Activated CD4-positive, alpha-beta T cell treated with anti-CD3 and anti-CD28 coated beads for 36 hours (primary cell): Measurements from ENCODE around the gene ALPK1. TPM values are rescaled to one million over a fixed set of nuclear protein-coding genes. Genes with fewer than 3 reads are reported as not detected.
"Not testable (repeated sequence)": the region's sequence is repeated elsewhere in the genome, so short reads cannot be mapped to it uniquely, and the experiment has no call there.

ENCODE experiments used
- ATAC-seq: fragments of 200-7000 bp; cut with Tn5 transposase; one replicate; pipeline ENCODE4 v1.10.0; 2021; ENCODE audit warnings: mild to moderate bottlenecking, moderate library complexity
- CTCF ChIA-PET: fragments of 350-600 bp; sonication (Branson Sonifier 250); formaldehyde crosslinking; loops from one replicate; lab custom pipeline; 2021; ENCODE audit warnings: antibody characterized with exemption; lab: Charles Lee
- POLR2A ChIA-PET: fragments of 350-600 bp; sonication (Branson Sonifier 250); formaldehyde crosslinking; loops from one replicate; lab custom pipeline; 2021; ENCODE audit warnings: antibody characterized with exemption, inconsistent platforms; lab: Charles Lee
- DNase-seq: peaks from one replicate; pipeline ENCODE4 v3.0.0-alpha.2; 2020
- H3K27ac Mint-ChIP-seq: one replicate; pipeline ENCODE4 v1.8.0; 2021; ENCODE audit warnings: mixed read lengths
- H3K27me3 Mint-ChIP-seq: one replicate; pipeline ENCODE4 v1.8.0; 2021; ENCODE audit warnings: mixed read lengths
- H3K36me3 Mint-ChIP-seq: one replicate; pipeline ENCODE4 v1.8.0; 2021; ENCODE audit warnings: low read depth, mixed read lengths
- H3K4me1 Mint-ChIP-seq: one replicate; pipeline ENCODE4 v1.8.0; 2021; ENCODE audit warnings: mixed read lengths
- H3K4me3 Mint-ChIP-seq: one replicate; pipeline ENCODE4 v1.8.0; 2021; ENCODE audit warnings: mild to moderate bottlenecking, moderate library complexity, mixed read lengths
- H3K9me3 Mint-ChIP-seq: one replicate; pipeline ENCODE4 v1.8.0; 2021; ENCODE audit warnings: low read depth, mixed read lengths
- intact Hi-C, 2 experiments: fragments of 100-400 bp; cut with DNase I in 1 of 2; cut with micrococcal nuclease in 1 of 2; formaldehyde crosslinking; loops; one replicate each; pipeline versions ENCODE4 v1.14.2 to v1.15.1; 2022 to 2024; cut with DNase I, micrococcal nuclease
- total RNA-seq, 2 experiments: library from RNA; stranded (reverse); gene quantifications; one replicate each; pipeline ENCODE4 v1.2.3, GENCODE V29; 2021

The ALPK1 gene
- total RNA-seq, 2 experiments from 2014 or later, result 23.2 to 24.3 TPM

- Mint-ChIP-seq H3K27ac (peak overlapping the region; percentile 96), H3K36me3 (peaks cover 45% of the 10 kb centered on the region), H3K4me3 (peak overlapping the region; percentile 96), H3K4me1 (peaks cover 73% of the 10 kb centered on the region), H3K27me3 (no peaks in the 10 kb centered on the region), H3K9me3 (peaks cover 7% of the 10 kb centered on the region)
- CTCF ChIA-PET, result interaction anchor here (0.6 to 2.1 kb wide), 3 partner anchors 10 to 215 kb away, joined by 3 to 5 read pairs (median 4); no protein-coding TSS in a partner anchor
- DNase-seq (peak; percentile 43), ATAC-seq (no peak)
- POLR2A ChIA-PET, result interaction anchor here (1.5 kb wide), 1 partner anchor 11 kb away, joined by 7 read pairs; no protein-coding TSS in a partner anchor
- intact Hi-C loops, result loop anchor here (1.0 to 10.0 kb wide), 7 partner anchors 38 to 1480 kb away; partner anchors contain the start of genes FAM241A (in 2 of the 2), LARP7 (in 2 of the 2), ZGRF1 (in 2 of the 2) and AP1AR (in 1 of the 2)
These were observed 12.3 kb upstream of the ALPK1 start for GRCh38 chr4:112284662-112285411.

- peak overlapping the region; percentile 96 for H3K4me3 Mint-ChIP-seq
- peaks cover 60% of the 10 kb centered on the region for H3K4me1 Mint-ChIP-seq
- CTCF ChIA-PET, result interaction anchor here (0.9 to 2.5 kb wide), 7 partner anchors 10 to 54 kb away, joined by 3 to 12 read pairs (median 5); partner anchors contain the start of gene ALPK1
- H3K9me3 Mint-ChIP-seq, result peaks cover 4% of the 10 kb centered on the region
- peak overlapping the region; percentile 94 for H3K27ac Mint-ChIP-seq
- ATAC-seq (peak; percentile 9), DNase-seq (peak; percentile 38)
- peaks cover 29% of the 10 kb centered on the region for H3K36me3 Mint-ChIP-seq
- intact Hi-C loops, result loop anchor here (2.0 to 10.0 kb wide), 5 partner anchors 15 to 1477 kb away; partner anchors contain the start of genes AP1AR (in 1 of the 2), CAMK2D (in 1 of the 2), FAM241A (in 1 of the 2) and LARP7 (in 1 of the 2)
- POLR2A ChIA-PET, result interaction anchor here (0.8 to 2.6 kb wide), 3 partner anchors 10 to 24 kb away, joined by 3 to 25 read pairs (median 3); partner anchors contain the start of gene ALPK1
- H3K27me3 Mint-ChIP-seq, result no peaks in the 10 kb centered on the region
These were observed 9.7 kb upstream of the ALPK1 start for GRCh38 chr4:112287258-112287989.

GRCh38 chr4:112288455-112288854, 8.7 kb upstream of the ALPK1 start:
- DNase-seq, result no peak
- Mint-ChIP-seq H3K4me3 (peak overlapping the region; percentile 55), H3K27me3 (no peaks in the 10 kb centered on the region), H3K9me3 (no peaks in the 10 kb centered on the region), H3K4me1 (peaks cover 52% of the 10 kb centered on the region), H3K36me3 (peaks cover 20% of the 10 kb centered on the region), H3K27ac (peak overlapping the region; percentile 93)
- POLR2A ChIA-PET, result no interaction called here
- peak; percentile 11 for ATAC-seq
- CTCF ChIA-PET, result interaction anchor here (0.6 to 1.3 kb wide), 3 partner anchors 15 to 25 kb away, joined by 3 to 5 read pairs (median 3); no protein-coding TSS in a partner anchor
- intact Hi-C loops, result loop anchor here (1.0 to 10.0 kb wide), 6 partner anchors 9 to 1476 kb away; partner anchors contain the start of genes ALPK1 (in 1 of the 2), CAMK2D (in 1 of the 2), FAM241A (in 1 of the 2) and LARP7 (in 1 of the 2)

- intact Hi-C loops, result loop anchor here (5.0 to 10.0 kb wide), 3 partner anchors 142 to 1475 kb away; partner anchors contain the start of genes CAMK2D (in 1 of the 2), FAM241A (in 1 of the 2), LARP7 (in 1 of the 2) and ZGRF1 (in 1 of the 2)
- Mint-ChIP-seq H3K27me3 (no peaks in the 10 kb centered on the region), H3K9me3 (no peaks in the 10 kb centered on the region), H3K4me3 (peak overlapping the region; percentile 45), H3K4me1 (peaks cover 44% of the 10 kb centered on the region), H3K27ac (peak overlapping the region; percentile 93), H3K36me3 (peaks cover 13% of the 10 kb centered on the region)
- no peak for ATAC-seq
- DNase-seq, result no peak
- ChIA-PET CTCF (interaction anchor here (0.7 to 1.1 kb wide), 2 partner anchors 33 to 1943 kb away, joined by 3 read pairs; no protein-coding TSS in a partner anchor), POLR2A (no interaction called here)
These were observed 7.5 kb upstream of the ALPK1 start for GRCh38 chr4:112289407-112290253.

- DNase-seq (peak; percentile 70), ATAC-seq (peak; percentile 34)
- intact Hi-C loops, result no loop called here
- Mint-ChIP-seq H3K4me3 (no peak overlapping the region), H3K9me3 (no peaks in the 10 kb centered on the region), H3K4me1 (peaks cover 44% of the 10 kb centered on the region), H3K27me3 (no peaks in the 10 kb centered on the region), H3K36me3 (peaks cover 9% of the 10 kb centered on the region), H3K27ac (peak overlapping the region; percentile 93)
- CTCF ChIA-PET, result interaction anchor here (1.6 to 1.8 kb wide), 2 partner anchors 19 to 20 kb away, joined by 3 to 5 read pairs; no protein-coding TSS in a partner anchor
- POLR2A ChIA-PET, result no interaction called here
These were observed 6.8 kb upstream of the ALPK1 start for GRCh38 chr4:112290341-112290740.

- Mint-ChIP-seq H3K4me1 (peaks cover 24% of the 10 kb centered on the region), H3K9me3 (no peaks in the 10 kb centered on the region), H3K36me3 (peaks cover 2% of the 10 kb centered on the region), H3K27me3 (no peaks in the 10 kb centered on the region), H3K4me3 (no peak overlapping the region), H3K27ac (no peak overlapping the region)
- POLR2A ChIA-PET, result no interaction called here
- intact Hi-C loops, result no loop called here
- ATAC-seq (no peak), DNase-seq (no peak)
- CTCF ChIA-PET, result interaction anchor here (0.5 to 1.4 kb wide), 4 partner anchors 21 to 166 kb away, joined by 3 to 4 read pairs (median 4); no protein-coding TSS in a partner anchor
These were observed 2.6 kb downstream of the ALPK1 start for GRCh38 chr4:112299721-112300120.

- peak; percentile 25 for DNase-seq
- intact Hi-C loops, result loop anchor here in 1 of 2 experiments (2.0 kb wide), 1 partner anchor 16 kb away; no protein-coding TSS in a partner anchor
- CTCF ChIA-PET, result interaction anchor here (0.9 to 1.2 kb wide), 2 partner anchors 15 to 17 kb away, joined by 3 to 5 read pairs; partner anchors contain the start of gene TIFA
- Mint-ChIP-seq H3K27me3 (no peaks in the 10 kb centered on the region), H3K27ac (no peak overlapping the region), H3K4me3 (no peak overlapping the region), H3K4me1 (peaks cover 27% of the 10 kb centered on the region), H3K36me3 (peaks cover 2% of the 10 kb centered on the region), H3K9me3 (no peaks in the 10 kb centered on the region)
- POLR2A ChIA-PET, result no interaction called here
- ATAC-seq, result peak; percentile 85
These were observed 5.4 kb downstream of the ALPK1 start for GRCh38 chr4:112302320-112303274.

- H3K4me3 Mint-ChIP-seq, H3K27me3 Mint-ChIP-seq, ATAC-seq, H3K27ac Mint-ChIP-seq, intact Hi-C loops, H3K36me3 Mint-ChIP-seq, CTCF ChIA-PET, POLR2A ChIA-PET, DNase-seq, H3K9me3 Mint-ChIP-seq: not testable (repeated sequence)
- H3K4me1 Mint-ChIP-seq, result peaks cover 26% of the 10 kb centered on the region
These were observed 8.3 kb downstream of the ALPK1 start for GRCh38 chr4:112305477-112305876.

GRCh38 chr4:112309263-112309791, 12.2 kb downstream of the ALPK1 start:
- H3K27me3 Mint-ChIP-seq, ATAC-seq, H3K36me3 Mint-ChIP-seq, intact Hi-C loops, H3K9me3 Mint-ChIP-seq: not testable (repeated sequence)
- ChIA-PET CTCF (interaction anchor here (0.9 to 2.1 kb wide), 12 partner anchors 9 to 408 kb away, joined by 3 to 10 read pairs (median 4); no protein-coding TSS in a partner anchor), POLR2A (interaction anchor here (0.6 kb wide), 1 partner anchor 27 kb away, joined by 3 read pairs; no protein-coding TSS in a partner anchor)
- peak overlapping the region; percentile 55 for H3K27ac Mint-ChIP-seq
- peaks cover 28% of the 10 kb centered on the region for H3K4me1 Mint-ChIP-seq
- peak; percentile 63 for DNase-seq
- peak overlapping the region; percentile 50 for H3K4me3 Mint-ChIP-seq
